H1 (cell line): ENCODE measurements around the gene ZNF33B. TPM values are rescaled to one million over a fixed set of nuclear protein-coding genes. Genes with fewer than 3 reads are reported as not detected.

Experiments used
- CTCF ChIA-PET: fragments of 300-600 bp; sonication (Branson Sonifier 250); formaldehyde crosslinking; loops from one replicate; lab custom pipeline; 2021; ENCODE audit not compliant: partially characterized antibody; lab: Charles Lee
- POLR2A ChIA-PET: fragments of 300-600 bp; sonication (Branson Sonifier 250); formaldehyde crosslinking; loops from one replicate; lab custom pipeline; 2021; ENCODE audit warnings: inconsistent platforms; ENCODE audit not compliant: partially characterized antibody; lab: Charles Lee
- DNase-seq, 2 experiments: peaks; one replicate each; pipeline versions ENCODE4 v3.0.0 to v3.0.0-alpha.2; 2010 to 2022; ENCODE audit warnings: low spot score in 2 of 2, low read depth in 1 of 2, mixed read lengths in 1 of 2
- FAIRE-seq: peaks from 2 replicates; lab custom pipeline; 2011; peaks lifted over from hg19 to GRCh38; lab: Jason Lieb, UNC
- H2AFZ ChIP-seq: 2 replicates; pipeline ENCODE4 v1.8.1; 2012; ENCODE audit warnings: low read length, inconsistent platforms
- H2AK5ac ChIP-seq: 2 replicates; pipeline ENCODE4 v1.6.1; 2013; ENCODE audit warnings: low read depth, low read length
- H2BK120ac ChIP-seq: replicated peaks from 2 replicates; pipeline ENCODE3; 2013; ENCODE audit warnings: low read depth, low read length, inconsistent platforms
- H2BK12ac ChIP-seq: 2 replicates; pipeline ENCODE4 v1.6.1; 2013; ENCODE audit warnings: low read depth, low read length
- H2BK15ac ChIP-seq: 2 replicates; pipeline ENCODE4 v1.6.1; 2013; ENCODE audit warnings: low read length
- H2BK20ac ChIP-seq: 2 replicates; pipeline ENCODE4 v1.6.1; 2013; ENCODE audit warnings: low read length
- H2BK5ac ChIP-seq: 2 replicates; pipeline ENCODE4 v1.6.1; 2013; ENCODE audit warnings: low read depth, low read length
- H3K14ac ChIP-seq: 2 replicates; pipeline ENCODE4 v1.6.1; 2013; ENCODE audit warnings: inconsistent platforms; ENCODE audit not compliant: insufficient read length
- H3K18ac ChIP-seq: 2 replicates; pipeline ENCODE4 v1.6.1; 2013; ENCODE audit warnings: low read length; ENCODE audit errors: extremely low read depth
- H3K23ac ChIP-seq: 2 replicates; pipeline ENCODE4 v1.6.1; 2013; ENCODE audit warnings: inconsistent platforms; ENCODE audit not compliant: insufficient read length
- H3K23me2 ChIP-seq: 2 replicates; pipeline ENCODE4 v1.6.1; 2013; ENCODE audit warnings: low read depth, low read length
- H3K27ac ChIP-seq: 2 replicates; pipeline ENCODE4 v1.6.1; 2011; ENCODE audit warnings: low read depth, low read length, inconsistent platforms
- H3K27me3 ChIP-seq, 4 experiments: replicated peaks in 1 of 4; 1 replicate in 1 of 4; 2 replicates in 3 of 4; pipeline versions ENCODE4 v1.6.1 to v1.8.1; 2011 to 2013; ENCODE audit warnings: low read length in 3 of 4, mild to moderate bottlenecking in 3 of 4, inconsistent platforms in 2 of 4, mixed read lengths in 2 of 4, moderate library complexity in 1 of 4; ENCODE audit not compliant: control insufficient read depth in 3 of 4, insufficient read depth in 3 of 4; ENCODE audit errors: extremely low read depth in 1 of 4
- H3K36me3 ChIP-seq, 4 experiments: 2 replicates each; pipeline versions ENCODE4 v1.6.1 to v1.8.1; 2011 to 2013; ENCODE audit warnings: mild to moderate bottlenecking in 4 of 4, low read length in 3 of 4, moderate library complexity in 2 of 4, control low read depth in 1 of 4, inconsistent platforms in 1 of 4; ENCODE audit not compliant: insufficient read depth in 4 of 4, control insufficient read depth in 2 of 4
- H3K4ac ChIP-seq: replicated peaks from 2 replicates; pipeline ENCODE3; 2013; ENCODE audit warnings: low read length, low read depth, mixed read lengths, inconsistent platforms; ENCODE audit not compliant: insufficient read length
- H3K4me1 ChIP-seq, 4 experiments: replicated peaks in 1 of 4; 1 replicate in 1 of 4; 2 replicates in 3 of 4; pipeline versions ENCODE4 v1.6.1 to v1.8.1; 2011 to 2013; ENCODE audit warnings: low read length in 3 of 4, inconsistent platforms in 2 of 4, mixed read lengths in 1 of 4; ENCODE audit not compliant: insufficient read depth in 4 of 4, control insufficient read depth in 3 of 4
- H3K4me2 ChIP-seq, 2 experiments: 2 replicates each; pipeline versions ENCODE4 v1.6.1 to v1.8.1; 2011 to 2013; ENCODE audit warnings: low read depth in 2 of 2, low read length in 2 of 2, control low read depth in 1 of 2, inconsistent platforms in 1 of 2, mild to moderate bottlenecking in 1 of 2; ENCODE audit not compliant: insufficient read depth in 1 of 2
- H3K4me3 ChIP-seq, 4 experiments: fragments of 200-600, 300-600 bp in 1 of 4; sonication (generic), shearing (Covaris generic), sonication (Bioruptor Twin) in 1 of 4; 2 replicates each; pipeline versions ENCODE4 v1.5.1 to v1.8.1; 2011 to 2016; ENCODE audit warnings: low read length in 4 of 4, low read depth in 3 of 4, control low read depth in 2 of 4, inconsistent platforms in 2 of 4, mild to moderate bottlenecking in 2 of 4, mixed read lengths in 1 of 4, moderate library complexity in 1 of 4; ENCODE audit not compliant: insufficient read depth in 2 of 4; ENCODE audit errors: extremely low read depth in 1 of 4
- H3K56ac ChIP-seq: replicated peaks from 2 replicates; pipeline ENCODE3; 2013; ENCODE audit warnings: low read depth, mild to moderate bottlenecking, mixed read lengths, low read length, inconsistent platforms; ENCODE audit not compliant: insufficient read length
- H3K79me1 ChIP-seq: 2 replicates; pipeline ENCODE4 v1.6.1; 2013; ENCODE audit warnings: low read depth, low read length, control low read depth
- H3K79me2 ChIP-seq, 2 experiments: 2 replicates each; pipeline versions ENCODE4 v1.6.1 to v1.8.1; 2012 to 2013; ENCODE audit warnings: low read length in 2 of 2, mild to moderate bottlenecking in 2 of 2, inconsistent platforms in 1 of 2; ENCODE audit not compliant: insufficient read depth in 2 of 2, control insufficient read depth in 1 of 2
- H3K9ac ChIP-seq, 4 experiments: replicated peaks in 1 of 4; 1 replicate in 1 of 4; 2 replicates in 3 of 4; pipeline versions ENCODE4 v1.6.1 to v1.8.1; 2011 to 2013; ENCODE audit warnings: low read depth in 3 of 4, low read length in 3 of 4, control low read depth in 2 of 4, mild to moderate bottlenecking in 2 of 4, moderate library complexity in 2 of 4, inconsistent platforms in 1 of 4; ENCODE audit errors: extremely low read depth in 1 of 4
- H3K9me3 ChIP-seq, 2 experiments: 2 replicates each; pipeline versions ENCODE4 v1.6.1 to v1.8.1; 2012 to 2013; ENCODE audit warnings: mild to moderate bottlenecking in 2 of 2, moderate library complexity in 2 of 2, control low read depth in 1 of 2, inconsistent platforms in 1 of 2, low read depth in 1 of 2, low read length in 1 of 2, mixed read lengths in 1 of 2; ENCODE audit not compliant: insufficient read depth in 2 of 2
- H4K20me1 ChIP-seq, 2 experiments: replicated peaks in 1 of 2; 2 replicates each; pipeline versions ENCODE3 to v1.8.1; 2011 to 2013; ENCODE audit warnings: inconsistent platforms in 2 of 2, low read length in 2 of 2, mild to moderate bottlenecking in 1 of 2; ENCODE audit not compliant: insufficient read depth in 2 of 2, control insufficient read depth in 1 of 2
- H4K5ac ChIP-seq: 2 replicates; pipeline ENCODE4 v1.6.1; 2013; ENCODE audit warnings: low read length, low read depth, mixed read lengths, inconsistent platforms; ENCODE audit not compliant: insufficient read length
- H4K8ac ChIP-seq: 2 replicates; pipeline ENCODE4 v1.8.0; 2013; ENCODE audit warnings: mild to moderate bottlenecking, moderate library complexity, low read length, inconsistent platforms; ENCODE audit not compliant: insufficient read depth; ENCODE audit errors: extremely low read depth
- H4K91ac ChIP-seq: replicated peaks from 2 replicates; pipeline ENCODE3; 2013; ENCODE audit warnings: low read length, mixed read lengths, inconsistent platforms; ENCODE audit not compliant: insufficient read length
- SIN3A ChIP-seq, 2 experiments: IDR thresholded peaks in 1 of 2; conservative IDR thresholded peaks in 1 of 2; 2 replicates each; pipeline ENCODE4 v1.6.1; 2011 to 2012; ENCODE audit warnings: low read length in 2 of 2, improper control_type of control experiment in 1 of 2, low read depth in 1 of 2, mild to moderate bottlenecking in 1 of 2
- SUZ12 ChIP-seq: fragments of 200-600 bp; sonication (generic); IDR thresholded peaks from 2 replicates; pipeline ENCODE4 v1.6.1; 2012; ENCODE audit warnings: mild to moderate bottlenecking, inconsistent platforms, low read length, moderate library complexity, mixed read lengths
- WGBS, 2 experiments: shearing (Covaris generic) in 1 of 2; methylation state at CpG; one replicate each; pipeline versions ENCODE4 v1.1.6 to v1.1.7; 2013 to 2015; ENCODE audit warnings: low lambda C conversion rate in 2 of 2, mixed read lengths in 2 of 2, inconsistent platforms in 1 of 2, low coverage in 1 of 2, missing lambda C conversion rate in 1 of 2; ENCODE audit not compliant: insufficient replicate concordance in 2 of 2, insufficient coverage in 1 of 2, insufficient read length in 1 of 2; ENCODE audit errors: extremely low coverage in 1 of 2, missing lambda C conversion rate in 1 of 2; 5-methylcytosine and 5-hydroxymethylcytosine counted together
- polyA plus RNA-seq, 7 experiments: library from polyadenylated mRNA; depleted of rRNA in 3 of 7; stranded (reverse) in 5 of 7; unstranded in 2 of 7; fragments of >200 nt in 5 of 7; fragments of 200-250 nt in 2 of 7; gene quantifications; 1 replicate in 5 of 7; 2 replicates in 1 of 7; 4 replicates in 1 of 7; pipeline versions ENCODE4 v1.2.1 to v1.2.3, GENCODE V29; 2011 to 2013; ENCODE audit warnings: missing spikeins in 2 of 7, mixed read lengths in 2 of 7
- total RNA-seq: library from RNA; stranded (reverse); fragmentation: NEBNext Ultra II Directional; extraction: Animal tissue kit (Norgen Biotek cat#: 25700); gene quantifications from 2 replicates; pipeline ENCODE4 v1.2.1, GENCODE V29; 2021

The ZNF33B gene
- total and polyA plus RNA-seq, 2 of the 8 experiments (the other 6 are each of a cell fraction or from before 2014, with no cell fraction given), result 10.7 to 33.4 TPM

GRCh38 chr10:42553064-42553407 lies 85.3 kb downstream of the ZNF33B start:
- Histone ChIP-seq H4K8ac (no peak overlapping the region), H3K9ac (no peak overlapping the region), H3K4me1 (peaks cover 0 to 11% (median 5%) of the 10 kb centered on the region in 4 experiments; a peak in 5 of 7 replicates), H3K4me2 (peak overlapping the region; percentile 78 to 93), H3K36me3 (no peaks in the 10 kb centered on the region), H3K27me3 (no peaks in the 10 kb centered on the region), H3K9me3 (no peaks in the 10 kb centered on the region; a peak in 2 of 4 replicates), H2BK15ac (no peak overlapping the region), H3K4me3 (peak overlapping the region; percentile 75 to 81 (median 76)), H2BK5ac (no peak overlapping the region), H4K20me1 (no peaks in the 10 kb centered on the region), H3K56ac (no peak overlapping the region), H3K27ac (no peak overlapping the region), H4K91ac (no peak overlapping the region), H2BK12ac (no peak overlapping the region), H3K23me2 (peaks cover 12% of the 10 kb centered on the region; the same call in 1 of the 2 replicates), H3K79me2 (no peaks in the 10 kb centered on the region), H3K14ac (no peak overlapping the region), H3K18ac (no peak overlapping the region), H2BK20ac (no peak overlapping the region), H3K79me1 (no peaks in the 10 kb centered on the region), H2AK5ac (no peak overlapping the region), H3K23ac (no peak overlapping the region), H3K4ac (no peak overlapping the region), H4K5ac (no peak overlapping the region), H2BK120ac (no peak overlapping the region), H2AFZ (peak overlapping the region; percentile 98)
- FAIRE-seq (no peak), DNase-seq (no peak)
- 14% methylated on average over 14 of the region's 14 CpGs; no CpG with 5 or more reads in 1 of the 2 experiments for WGBS, 2 experiments
- TF ChIP-seq SIN3A (conservative IDR thresholded peaks at IDR 0.05 in 1 of 2, IDR thresholded peaks at IDR 0.05 in 1 of 2; ENCODE audit: low read depth in 1 of 2, low read length in 2 of 2), result 0 out of 4 replicates have a peak, but pooled peaks of 1 of the 2 experiments have one; percentile 3
- TF ChIP-seq SUZ12, result no peak
- ChIA-PET POLR2A (no interaction called here), CTCF (no interaction called here)
